SK-N-SH treated with all-trans-retinoic acid at 6 μM for 48 hours (cell line): Measurements from ENCODE around the gene PATE2.

Source experiments
- ATAC-seq: fragments of 200-7000 bp; cut with Tn5 transposase; 3 replicates; pipeline ENCODE4 v1.9.1; 2020; ENCODE audit warnings: mild to moderate bottlenecking, moderate library complexity
- ARNTL ChIP-seq: fragments of 450-650 bp; formaldehyde crosslinking; IDR thresholded peaks from 2 replicates; pipeline ENCODE4 v1.5.0; 2020; ENCODE audit warnings: low read depth, mild to moderate bottlenecking, moderate library complexity, borderline replicate concordance
- BACH2 ChIP-seq: fragments of 250-450 bp; sonication (Bioruptor Pico); IDR thresholded peaks from 2 replicates; pipeline ENCODE4 v1.9.0; 2021; ENCODE audit warnings: mild to moderate bottlenecking, borderline replicate concordance
- CSDC2 ChIP-seq: fragments of 250-450 bp; sonication (Bioruptor Pico); IDR thresholded peaks from 2 replicates; pipeline ENCODE4 v1.5.0; 2020; ENCODE audit warnings: mild to moderate bottlenecking, moderate library complexity
- CSRNP3 ChIP-seq: fragments of 250-450 bp; sonication (Bioruptor Pico); IDR thresholded peaks from 2 replicates; pipeline ENCODE4 v1.5.1; 2021; ENCODE audit warnings: mild to moderate bottlenecking, moderate library complexity
- ESRRG ChIP-seq: fragments of 250-450 bp; sonication (Bioruptor Pico); IDR thresholded peaks from 2 replicates; pipeline ENCODE4 v1.6.1; 2021; ENCODE audit warnings: mild to moderate bottlenecking
- ISL1 ChIP-seq: fragments of 250-450 bp; sonication (Bioruptor Pico); IDR thresholded peaks from 2 replicates; pipeline ENCODE4 v2.1.2; 2022; ENCODE audit warnings: mild to moderate bottlenecking, moderate library complexity
- PPARA ChIP-seq: fragments of 250-450 bp; sonication (Bioruptor Pico); IDR thresholded peaks from 2 replicates; pipeline ENCODE4 v1.5.0; 2020; ENCODE audit warnings: mild to moderate bottlenecking, borderline replicate concordance
- RARB ChIP-seq: fragments of 250-450 bp; sonication (Bioruptor Pico); IDR thresholded peaks from 2 replicates; pipeline ENCODE4 v1.8.0; 2021; ENCODE audit warnings: mild to moderate bottlenecking, moderate library complexity
- SNAI2 ChIP-seq: fragments of 250-450 bp; sonication (Bioruptor Pico); IDR thresholded peaks from 2 replicates; pipeline ENCODE4 v1.5.0; 2020; ENCODE audit warnings: mild to moderate bottlenecking, moderate library complexity
- TCF4 ChIP-seq: fragments of 250-450 bp; sonication (Bioruptor Pico); IDR thresholded peaks from 2 replicates; pipeline ENCODE4 v1.8.0; 2021; ENCODE audit warnings: mild to moderate bottlenecking, moderate library complexity, borderline replicate concordance
- TOX ChIP-seq: fragments of 250-450 bp; sonication (Bioruptor Pico); IDR thresholded peaks from 2 replicates; pipeline ENCODE4 v1.8.0; 2021; ENCODE audit warnings: mild to moderate bottlenecking, moderate library complexity, borderline replicate concordance
- ZC3H10 ChIP-seq: fragments of 250-450 bp; sonication (Bioruptor Pico); IDR thresholded peaks from 2 replicates; pipeline ENCODE4 v1.5.1; 2021; ENCODE audit warnings: mild to moderate bottlenecking, moderate library complexity
- ZFP3 ChIP-seq: fragments of 250-450 bp; sonication (Bioruptor Pico); IDR thresholded peaks from 2 replicates; pipeline ENCODE4 v1.5.0; 2020; ENCODE audit warnings: mild to moderate bottlenecking, moderate library complexity
- ZFP30 ChIP-seq: fragments of 450-650 bp; formaldehyde crosslinking; IDR thresholded peaks from 2 replicates; pipeline ENCODE4 v1.5.0; 2022; ENCODE audit warnings: mild to moderate bottlenecking, moderate library complexity
- ZNF565 ChIP-seq: fragments of 450-650 bp; formaldehyde crosslinking; conservative IDR thresholded peaks from 2 replicates; pipeline ENCODE4 v1.5.0; 2020; ENCODE audit warnings: low read depth, mild to moderate bottlenecking, moderate library complexity
- ZNF70 ChIP-seq: fragments of 450-650 bp; formaldehyde crosslinking; IDR thresholded peaks from 2 replicates; pipeline ENCODE4 v1.5.0; 2020; ENCODE audit warnings: mild to moderate bottlenecking, moderate library complexity
- ZNF8 ChIP-seq: fragments of 450-650 bp; formaldehyde crosslinking; IDR thresholded peaks from 2 replicates; pipeline ENCODE4 v1.5.0; 2020; ENCODE audit warnings: mild to moderate bottlenecking, moderate library complexity
- TF ChIP-seq, protein P1 (sequence below): fragments of 250-450 bp; sonication (Bioruptor Pico); IDR thresholded peaks from 2 replicates; pipeline ENCODE4 v1.8.0; 2021; ENCODE audit warnings: low read depth, mild to moderate bottlenecking, moderate library complexity, borderline replicate concordance
- TF ChIP-seq, protein P2 (sequence below): fragments of 250-450 bp; sonication (Bioruptor Pico); IDR thresholded peaks from 2 replicates; pipeline ENCODE4 v1.5.1; 2020; ENCODE audit warnings: low read depth, mild to moderate bottlenecking, moderate library complexity
- TF ChIP-seq, protein P3 (sequence below): fragments of 250-450 bp; sonication (Bioruptor Pico); IDR thresholded peaks from 2 replicates; pipeline ENCODE4 v1.8.0; 2020; ENCODE audit warnings: mild to moderate bottlenecking, moderate library complexity, borderline replicate concordance

Gene PATE2

GRCh38 chr11:125778728-125779127 lies at the start of gene PATE2:
Gene PATE2 (minus strand): TSS chr11:125778828. CDS start chr11:125778773, 55 bp downstream.
- TF ChIP-seq, protein P1, sequence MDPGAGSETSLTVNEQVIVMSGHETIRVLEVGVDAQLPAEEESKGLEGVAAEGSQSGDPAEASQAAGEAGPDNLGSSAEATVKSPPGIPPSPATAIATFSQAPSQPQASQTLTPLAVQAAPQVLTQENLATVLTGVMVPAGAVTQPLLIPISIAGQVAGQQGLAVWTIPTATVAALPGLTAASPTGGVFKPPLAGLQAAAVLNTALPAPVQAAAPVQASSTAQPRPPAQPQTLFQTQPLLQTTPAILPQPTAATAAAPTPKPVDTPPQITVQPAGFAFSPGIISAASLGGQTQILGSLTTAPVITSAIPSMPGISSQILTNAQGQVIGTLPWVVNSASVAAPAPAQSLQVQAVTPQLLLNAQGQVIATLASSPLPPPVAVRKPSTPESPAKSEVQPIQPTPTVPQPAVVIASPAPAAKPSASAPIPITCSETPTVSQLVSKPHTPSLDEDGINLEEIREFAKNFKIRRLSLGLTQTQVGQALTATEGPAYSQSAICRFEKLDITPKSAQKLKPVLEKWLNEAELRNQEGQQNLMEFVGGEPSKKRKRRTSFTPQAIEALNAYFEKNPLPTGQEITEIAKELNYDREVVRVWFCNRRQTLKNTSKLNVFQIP (CRISPR knock-in tag), result no peak
- TF ChIP-seq RARB (CRISPR knock-in tag) (no peak), CSRNP3 (no peak)
- TF ChIP-seq, protein P2, sequence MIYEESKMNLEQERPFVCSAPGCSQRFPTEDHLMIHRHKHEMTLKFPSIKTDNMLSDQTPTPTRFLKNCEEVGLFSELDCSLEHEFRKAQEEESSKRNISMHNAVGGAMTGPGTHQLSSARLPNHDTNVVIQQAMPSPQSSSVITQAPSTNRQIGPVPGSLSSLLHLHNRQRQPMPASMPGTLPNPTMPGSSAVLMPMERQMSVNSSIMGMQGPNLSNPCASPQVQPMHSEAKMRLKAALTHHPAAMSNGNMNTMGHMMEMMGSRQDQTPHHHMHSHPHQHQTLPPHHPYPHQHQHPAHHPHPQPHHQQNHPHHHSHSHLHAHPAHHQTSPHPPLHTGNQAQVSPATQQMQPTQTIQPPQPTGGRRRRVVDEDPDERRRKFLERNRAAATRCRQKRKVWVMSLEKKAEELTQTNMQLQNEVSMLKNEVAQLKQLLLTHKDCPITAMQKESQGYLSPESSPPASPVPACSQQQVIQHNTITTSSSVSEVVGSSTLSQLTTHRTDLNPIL (CRISPR knock-in tag), result no peak
- TF ChIP-seq, all 23 proteins: peak for 0

GRCh38 chr11:125807909-125808308 lies 29.3 kb upstream of the PATE2 start:
- peak; percentile 51; the same call in 2 of the 3 replicates for ATAC-seq
- TF ChIP-seq SNAI2 (CRISPR knock-in tag), result no peak
- TF ChIP-seq, protein P1 (CRISPR knock-in tag), result no peak
- TF ChIP-seq ISL1, result 0 out of 2 replicates have a peak, but pooled peaks have one; percentile 21
- TF ChIP-seq CSDC2 (CRISPR knock-in tag), result no peak

More at GRCh38 chr11:125778728-125779127, at the start of gene PATE2:
- ATAC-seq, result no peak

GRCh38 chr11:125802387-125802786 lies 23.8 kb upstream of the PATE2 start:
- TF ChIP-seq RARB (CRISPR knock-in tag) (no peak), BACH2 (no peak), ESRRG (no peak), ZNF70 (CRISPR knock-in tag) (no peak), ZNF8 (no peak), TOX (CRISPR knock-in tag) (no peak), ZFP3 (no peak), TCF4 (no peak), ZFP30 (CRISPR knock-in tag) (no peak), CSRNP3 (no peak), PPARA (CRISPR knock-in tag) (no peak), SNAI2 (CRISPR knock-in tag) (no peak), ISL1 (no peak), CSDC2 (CRISPR knock-in tag) (no peak), ZC3H10 (CRISPR knock-in tag) (no peak), ARNTL (CRISPR knock-in tag) (no peak), ZNF565 (CRISPR knock-in tag) (no peak)
- TF ChIP-seq, protein P1 (CRISPR knock-in tag), result no peak
- TF ChIP-seq, protein P2 (CRISPR knock-in tag), result no peak
- TF ChIP-seq, protein P3, sequence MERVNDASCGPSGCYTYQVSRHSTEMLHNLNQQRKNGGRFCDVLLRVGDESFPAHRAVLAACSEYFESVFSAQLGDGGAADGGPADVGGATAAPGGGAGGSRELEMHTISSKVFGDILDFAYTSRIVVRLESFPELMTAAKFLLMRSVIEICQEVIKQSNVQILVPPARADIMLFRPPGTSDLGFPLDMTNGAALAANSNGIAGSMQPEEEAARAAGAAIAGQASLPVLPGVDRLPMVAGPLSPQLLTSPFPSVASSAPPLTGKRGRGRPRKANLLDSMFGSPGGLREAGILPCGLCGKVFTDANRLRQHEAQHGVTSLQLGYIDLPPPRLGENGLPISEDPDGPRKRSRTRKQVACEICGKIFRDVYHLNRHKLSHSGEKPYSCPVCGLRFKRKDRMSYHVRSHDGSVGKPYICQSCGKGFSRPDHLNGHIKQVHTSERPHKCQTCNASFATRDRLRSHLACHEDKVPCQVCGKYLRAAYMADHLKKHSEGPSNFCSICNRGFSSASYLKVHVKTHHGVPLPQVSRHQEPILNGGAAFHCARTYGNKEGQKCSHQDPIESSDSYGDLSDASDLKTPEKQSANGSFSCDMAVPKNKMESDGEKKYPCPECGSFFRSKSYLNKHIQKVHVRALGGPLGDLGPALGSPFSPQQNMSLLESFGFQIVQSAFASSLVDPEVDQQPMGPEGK, result no peak
- TF ChIP-seq, all 23 proteins: peak for 0
- ATAC-seq, result no peak
